ENCODE data around the gene KRTAP1-3. TPM values are rescaled to one million over a fixed set of nuclear protein-coding genes. Genes with fewer than 3 reads are reported as not detected.
"Not testable (repeated sequence)": the region's sequence is repeated elsewhere in the genome, so short reads cannot be mapped to it uniquely, and the experiment has no call there.

Gene KRTAP1-3
- not detected for polyA plus RNA-seq (2013, experiment 1 of 2)
- polyA plus RNA-seq (2013, experiment 2 of 2), result not detected

- H3K9ac ChIP-seq (ENCODE audit: low read depth, low read length); H3K27ac ChIP-seq (ENCODE audit: low read depth, low read length); H3K27me3 ChIP-seq (ENCODE audit: insufficient read depth, low read length); H3K9me3 ChIP-seq (ENCODE audit: insufficient read depth, low read depth, low read length); H3K36me3 ChIP-seq (ENCODE audit: insufficient read depth, low read length); H3K4me3 ChIP-seq (ENCODE audit: low read length): not testable (repeated sequence)
- 94% methylated on average over 9 of the region's 10 CpGs for WGBS
- peaks cover 22% of the 10 kb centered on the region for H3K4me1 ChIP-seq (ENCODE audit: insufficient read depth, low read length)
Measured at GRCh38 chr17:41034346-41034935, at the start of gene KRTAP1-3. KRTAP1-3 (minus strand) TSS chr17:41034874; CDS start chr17:41034821, 53 bp downstream.

GRCh38 chr17:41084100-41084856 is 49.6 kb upstream of the KRTAP1-3 start, which contains the start of gene KRTAP4-7:
KRTAP4-7 (plus strand) TSS chr17:41084150; CDS start chr17:41084207, 57 bp downstream.
- not testable (repeated sequence) for H3K4me3 ChIP-seq (ENCODE audit: low read length); H3K9ac ChIP-seq (ENCODE audit: low read depth, low read length); H3K9me3 ChIP-seq (ENCODE audit: insufficient read depth, low read depth, low read length); H3K4me1 ChIP-seq (ENCODE audit: insufficient read depth, low read length); H3K27ac ChIP-seq (ENCODE audit: low read depth, low read length); H3K36me3 ChIP-seq (ENCODE audit: insufficient read depth, low read length); H3K27me3 ChIP-seq (ENCODE audit: insufficient read depth, low read length)
- WGBS, result 91% methylated on average over 13 of the region's 14 CpGs

GRCh38 chr17:41083427-41083826 is 48.8 kb upstream of the KRTAP1-3 start:
- H3K36me3 ChIP-seq (ENCODE audit: insufficient read depth, low read length); H3K9ac ChIP-seq (ENCODE audit: low read depth, low read length): not testable (repeated sequence)

GRCh38 chr17:41082626-41083025 is 48.0 kb upstream of the KRTAP1-3 start:
- no peak overlapping the region for H3K27ac ChIP-seq (ENCODE audit: low read depth, low read length)
- 90% methylated on average over 4 of the region's 4 CpGs for WGBS

More at GRCh38 chr17:41083427-41083826, 48.8 kb upstream of the KRTAP1-3 start:
- not testable (repeated sequence) for H3K27ac ChIP-seq (ENCODE audit: low read depth, low read length); H3K4me1 ChIP-seq (ENCODE audit: insufficient read depth, low read length); H3K4me3 ChIP-seq (ENCODE audit: low read length); H3K27me3 ChIP-seq (ENCODE audit: insufficient read depth, low read length); H3K9me3 ChIP-seq (ENCODE audit: insufficient read depth, low read depth, low read length)
- 80% methylated on average over 2 of the region's 2 CpGs for WGBS

GRCh38 chr17:41076788-41077187 is 42.1 kb upstream of the KRTAP1-3 start:
- Histone ChIP-seq H3K36me3 (ENCODE audit: insufficient read depth, low read length) (no peaks in the 10 kb centered on the region), H3K27me3 (ENCODE audit: insufficient read depth, low read length) (no peaks in the 10 kb centered on the region), H3K9me3 (ENCODE audit: insufficient read depth, low read depth, low read length) (no peaks in the 10 kb centered on the region), H3K27ac (ENCODE audit: low read depth, low read length) (no peak overlapping the region), H3K4me1 (ENCODE audit: insufficient read depth, low read length) (no peaks in the 10 kb centered on the region), H3K9ac (ENCODE audit: low read depth, low read length) (no peak overlapping the region), H3K4me3 (ENCODE audit: low read length) (no peak overlapping the region)

More at GRCh38 chr17:41082626-41083025, 48.0 kb upstream of the KRTAP1-3 start:
- no peaks in the 10 kb centered on the region for H3K27me3 ChIP-seq (ENCODE audit: insufficient read depth, low read length)
- H3K9me3 ChIP-seq (ENCODE audit: insufficient read depth, low read depth, low read length), result no peaks in the 10 kb centered on the region
- H3K9ac ChIP-seq (ENCODE audit: low read depth, low read length), result no peak overlapping the region
- H3K4me1 ChIP-seq (ENCODE audit: insufficient read depth, low read length), result no peaks in the 10 kb centered on the region
- H3K36me3 ChIP-seq (ENCODE audit: insufficient read depth, low read length), result no peaks in the 10 kb centered on the region
- H3K4me3 ChIP-seq (ENCODE audit: low read length), result no peak overlapping the region

- Histone ChIP-seq H3K36me3 (ENCODE audit: insufficient read depth, low read length) (no peaks in the 10 kb centered on the region), H3K4me1 (ENCODE audit: insufficient read depth, low read length) (no peaks in the 10 kb centered on the region), H3K27me3 (ENCODE audit: insufficient read depth, low read length) (no peaks in the 10 kb centered on the region), H3K27ac (ENCODE audit: low read depth, low read length) (no peak overlapping the region), H3K9ac (ENCODE audit: low read depth, low read length) (no peak overlapping the region), H3K4me3 (ENCODE audit: low read length) (no peak overlapping the region), H3K9me3 (ENCODE audit: insufficient read depth, low read depth, low read length) (no peaks in the 10 kb centered on the region)
- 92% methylated on average over 2 of the region's 2 CpGs for WGBS
Measured at GRCh38 chr17:41073676-41074075, 39.0 kb upstream of the KRTAP1-3 start.

- Histone ChIP-seq H3K27ac (ENCODE audit: low read depth, low read length) (no peak overlapping the region), H3K4me1 (ENCODE audit: insufficient read depth, low read length) (no peaks in the 10 kb centered on the region)
- 94% methylated on average over 5 of the region's 5 CpGs for WGBS
Measured at GRCh38 chr17:41071606-41072360, 37.1 kb upstream of the KRTAP1-3 start.

GRCh38 chr17:41069031-41069430 is 34.4 kb upstream of the KRTAP1-3 start:
- no peaks in the 10 kb centered on the region for H3K27me3 ChIP-seq (ENCODE audit: insufficient read depth, low read length)
- H3K4me1 ChIP-seq (ENCODE audit: insufficient read depth, low read length), result no peaks in the 10 kb centered on the region

More at GRCh38 chr17:41071606-41072360, 37.1 kb upstream of the KRTAP1-3 start:
- Histone ChIP-seq H3K27me3 (ENCODE audit: insufficient read depth, low read length) (no peaks in the 10 kb centered on the region), H3K9ac (ENCODE audit: low read depth, low read length) (no peak overlapping the region), H3K9me3 (ENCODE audit: insufficient read depth, low read depth, low read length) (no peaks in the 10 kb centered on the region), H3K36me3 (ENCODE audit: insufficient read depth, low read length) (no peaks in the 10 kb centered on the region), H3K4me3 (ENCODE audit: low read length) (no peak overlapping the region)

GRCh38 chr17:41067281-41067680 is 32.6 kb upstream of the KRTAP1-3 start:
- H3K36me3 ChIP-seq (ENCODE audit: insufficient read depth, low read length), result no peaks in the 10 kb centered on the region
- no peak overlapping the region for H3K4me3 ChIP-seq (ENCODE audit: low read length)
- H3K9ac ChIP-seq (ENCODE audit: low read depth, low read length), result no peak overlapping the region
- H3K9me3 ChIP-seq (ENCODE audit: insufficient read depth, low read depth, low read length), result no peaks in the 10 kb centered on the region
- no peaks in the 10 kb centered on the region for H3K27me3 ChIP-seq (ENCODE audit: insufficient read depth, low read length)
- H3K4me1 ChIP-seq (ENCODE audit: insufficient read depth, low read length), result no peaks in the 10 kb centered on the region
- H3K27ac ChIP-seq (ENCODE audit: low read depth, low read length), result no peak overlapping the region

More at GRCh38 chr17:41069031-41069430, 34.4 kb upstream of the KRTAP1-3 start:
- Histone ChIP-seq H3K4me3 (ENCODE audit: low read length) (no peak overlapping the region), H3K9me3 (ENCODE audit: insufficient read depth, low read depth, low read length) (no peaks in the 10 kb centered on the region), H3K27ac (ENCODE audit: low read depth, low read length) (no peak overlapping the region), H3K36me3 (ENCODE audit: insufficient read depth, low read length) (no peaks in the 10 kb centered on the region), H3K9ac (ENCODE audit: low read depth, low read length) (no peak overlapping the region)
- 95% methylated on average over 3 of the region's 3 CpGs for WGBS

- H3K27ac ChIP-seq (ENCODE audit: low read depth, low read length), result no peak within 1 kb of the TSS
- no peaks in the 10 kb centered on the region for H3K4me1 ChIP-seq (ENCODE audit: insufficient read depth, low read length)
- no peaks in the 10 kb centered on the region for H3K36me3 ChIP-seq (ENCODE audit: insufficient read depth, low read length)
- no peaks in the 10 kb centered on the region for H3K27me3 ChIP-seq (ENCODE audit: insufficient read depth, low read length)
- H3K4me3 ChIP-seq (ENCODE audit: low read length), result no peak within 1 kb of the TSS
- H3K9me3 ChIP-seq (ENCODE audit: insufficient read depth, low read depth, low read length), result no peaks in the 10 kb centered on the region
- no peak within 1 kb of the TSS for H3K9ac ChIP-seq (ENCODE audit: low read depth, low read length)
- WGBS, result 93% methylated on average over 6 of the region's 6 CpGs
Measured at GRCh38 chr17:41065829-41066624, 31.4 kb upstream of the KRTAP1-3 start, which contains the start of gene KRTAP2-4. KRTAP2-4 (minus strand) TSS chr17:41065879; CDS start chr17:41065845, 34 bp downstream.

All from HUES64 (cell line).